ENCODE results near the gene IQUB. TPM values are rescaled to one million over a fixed set of nuclear protein-coding genes. Genes with fewer than 3 reads are reported as not detected.
"Not testable (repeated sequence)": the region's sequence is repeated elsewhere in the genome, so short reads cannot be mapped to it uniquely, and the experiment has no call there.

The IQUB gene
- total RNA-seq, 1 donor from 2014 or later, result 2.0 TPM

- Mint-ChIP-seq H3K36me3 (ENCODE audit: insufficient read depth) (no peaks in the 10 kb centered on the region), H3K9me3 (ENCODE audit: low read depth) (no peaks in the 10 kb centered on the region), H3K4me3 (ENCODE audit: low read depth) (no peak overlapping the region), H3K27me3 (no peaks in the 10 kb centered on the region), H3K27ac (no peak overlapping the region), H3K4me1 (ENCODE audit: low read depth) (no peaks in the 10 kb centered on the region)
- no peak for TF ChIP-seq CTCF (IDR thresholded peaks at IDR 0.05; ENCODE audit: unreplicated experiment)
- no peak for DNase-seq (ENCODE audit: low spot score, unreplicated experiment)
These were observed 124.0 kb downstream of the IQUB start for GRCh38 chr7:123410273-123410904.

- H3K9me3 Mint-ChIP-seq (ENCODE audit: low read depth); H3K36me3 Mint-ChIP-seq (ENCODE audit: insufficient read depth); H3K27me3 Mint-ChIP-seq; H3K4me1 Mint-ChIP-seq (ENCODE audit: low read depth); H3K4me3 Mint-ChIP-seq (ENCODE audit: low read depth); DNase-seq (ENCODE audit: low spot score, unreplicated experiment); H3K27ac Mint-ChIP-seq: not testable (repeated sequence)
These were observed 126.4 kb downstream of the IQUB start for GRCh38 chr7:123407951-123408350.

Other genes with a start within 250 kb of the IQUB start
- 87.0 and 87.1 TPM in 2 replicates for gene NDUFA5, start 23.2 kb upstream of the IQUB start, total RNA-seq
- gene ASB15, start 67.2 kb upstream of the IQUB start, total RNA-seq, result not detected in 2 replicates
- not detected in 2 replicates for gene LMOD2, start 121.3 kb upstream of the IQUB start, total RNA-seq
- 38.0 and 38.2 TPM in 2 replicates for gene WASL, start 214.4 kb upstream of the IQUB start, total RNA-seq

Data from progenitor cell of endocrine pancreas (in vitro differentiated cells).